Peyer's patch (tissue), 4 donors: Measurements from ENCODE around the gene HTR1D. TPM values are rescaled to one million over a fixed set of nuclear protein-coding genes. Genes with fewer than 3 reads are reported as not detected.

Experiments used
- DNase-seq, 3 donors: peaks; one replicate each; pipeline ENCODE4 v3.0.0-alpha.2; 2017 to 2019
- H3K27ac ChIP-seq, 4 donors: fragments of 200-600 bp; sonication (generic); one replicate each; pipeline ENCODE4 v1.5.1; 2016 to 2019
- H3K27me3 ChIP-seq, 2 donors: fragments of 200-600 bp; sonication (generic); one replicate each; pipeline ENCODE4 v1.5.1; 2019
- H3K36me3 ChIP-seq, 3 donors: fragments of 200-600 bp; sonication (generic); one replicate each; pipeline ENCODE4 v1.5.1; 2016 to 2019
- H3K4me1 ChIP-seq, 4 donors: fragments of 200-600 bp; sonication (generic); one replicate each; pipeline ENCODE4 v1.5.1; 2016 to 2019
- H3K4me3 ChIP-seq, 4 donors: fragments of 200-600 bp; sonication (generic); 1 replicate in 3 of 4; 2 replicates in 1 of 4; pipeline ENCODE4 v1.5.1; 2016 to 2019; ENCODE audit warnings: mild to moderate bottlenecking in 1 of 4
- H3K9me3 ChIP-seq, 4 donors: fragments of 200-600 bp; sonication (generic); one replicate each; pipeline ENCODE4 v1.5.1; 2016 to 2019; ENCODE audit warnings: mild to moderate bottlenecking in 1 of 4
- CTCF ChIP-seq, 6 experiments: fragments of 450-650 bp in 4 of 6; fragments of 200-600 bp in 2 of 6; sonication (generic) in 1 of 6; IDR thresholded peaks; one replicate each; pipeline ENCODE4 v1.5.1; 2017 to 2019; ENCODE audit warnings: antibody characterized with exemption in 6 of 6, mild to moderate bottlenecking in 3 of 6, moderate library complexity in 1 of 6
- POLR2A ChIP-seq, 2 donors: fragments of 450-650 bp; IDR thresholded peaks; one replicate each; pipeline ENCODE4 v1.5.1; 2017; ENCODE audit warnings: antibody characterized with exemption in 2 of 2, mild to moderate bottlenecking in 2 of 2, moderate library complexity in 2 of 2
- total RNA-seq, 4 donors: library from RNA; depleted of rRNA; stranded (reverse); fragments of >200 nt; gene quantifications; one replicate each; pipeline ENCODE4 v1.1.0, GENCODE V29; 2016

HTR1D gene
- total RNA-seq, 4 donors from 2014 or later, result 2.5 to 23.1 (median 11.1) TPM

- H3K9me3 ChIP-seq, result no peaks in the 10 kb centered on the region
- peak in 2 of 3 donors; percentile 82 to 88 for DNase-seq
- no peaks in the 10 kb centered on the region for H3K27me3 ChIP-seq
- peaks cover 0 to 26% (median 0%) of the 10 kb centered on the region in 4 donors for H3K4me1 ChIP-seq
- TF ChIP-seq CTCF (IDR thresholded peaks at IDR 0.05) (peak in 1 of 6 experiments; percentile 6), POLR2A (IDR thresholded peaks at IDR 0.05) (no peak)
- H3K36me3 ChIP-seq, result no peaks in the 10 kb centered on the region
- H3K27ac ChIP-seq, result peak overlapping the region in 3 of 4 donors; percentile 36 to 82 (median 77)
- H3K4me3 ChIP-seq, result no peak overlapping the region
Observed at GRCh38 chr1:23187637-23188036, 29.7 kb downstream of the HTR1D start.

GRCh38 chr1:23185381-23185780 lies 31.9 kb downstream of the HTR1D start:
- no peak for DNase-seq
- Histone ChIP-seq H3K27me3 (no peaks in the 10 kb centered on the region), H3K4me1 (peaks cover 0 to 26% (median 0%) of the 10 kb centered on the region in 4 donors), H3K27ac (no peak overlapping the region), H3K36me3 (no peaks in the 10 kb centered on the region), H3K9me3 (no peaks in the 10 kb centered on the region), H3K4me3 (no peak overlapping the region)
- TF ChIP-seq CTCF (IDR thresholded peaks at IDR 0.05) (no peak), POLR2A (IDR thresholded peaks at IDR 0.05) (no peak)

- peak; percentile 63 to 92 (median 89) for TF ChIP-seq CTCF (IDR thresholded peaks at IDR 0.05)
- TF ChIP-seq POLR2A (IDR thresholded peaks at IDR 0.05), result no peak
- H3K4me3 ChIP-seq, result peak overlapping the region in 3 of 4 donors; percentile 14 to 40 (median 37)
- peaks cover 0 to 24% (median 0%) of the 10 kb centered on the region in 4 donors for H3K4me1 ChIP-seq
- H3K36me3 ChIP-seq, result no peaks in the 10 kb centered on the region
- peak in 1 of 3 donors; percentile 55 for DNase-seq
- H3K27ac ChIP-seq, result no peak overlapping the region
- H3K27me3 ChIP-seq, result no peaks in the 10 kb centered on the region
- no peaks in the 10 kb centered on the region for H3K9me3 ChIP-seq
Observed at GRCh38 chr1:23184212-23184934, 32.9 kb downstream of the HTR1D start.

- DNase-seq, result no peak
- H3K27ac ChIP-seq, result no peak overlapping the region
- no peak overlapping the region for H3K4me3 ChIP-seq
- H3K27me3 ChIP-seq, result no peaks in the 10 kb centered on the region
- peaks cover 0 to 40% (median 0%) of the 10 kb centered on the region in 4 donors for H3K4me1 ChIP-seq
- H3K9me3 ChIP-seq, result no peaks in the 10 kb centered on the region
- TF ChIP-seq POLR2A (IDR thresholded peaks at IDR 0.05), result no peak
- no peak for TF ChIP-seq CTCF (IDR thresholded peaks at IDR 0.05)
- H3K36me3 ChIP-seq, result no peaks in the 10 kb centered on the region
Observed at GRCh38 chr1:23179862-23180261, 37.4 kb downstream of the HTR1D start.

GRCh38 chr1:23178950-23179349 lies 38.4 kb downstream of the HTR1D start:
- no peaks in the 10 kb centered on the region for H3K27me3 ChIP-seq
- H3K27ac ChIP-seq, result no peak overlapping the region
- DNase-seq, result no peak
- TF ChIP-seq CTCF (IDR thresholded peaks at IDR 0.05) (peak in 4 of 6 experiments; percentile 27 to 52 (median 39)), POLR2A (IDR thresholded peaks at IDR 0.05) (no peak)
- H3K4me1 ChIP-seq, result peaks cover 0 to 32% (median 0%) of the 10 kb centered on the region in 4 donors
- no peaks in the 10 kb centered on the region for H3K36me3 ChIP-seq
- no peak overlapping the region for H3K4me3 ChIP-seq
- H3K9me3 ChIP-seq, result no peaks in the 10 kb centered on the region
